H1 (cell line): ENCODE data around the gene RAB7B. TPM values are rescaled to one million over a fixed set of nuclear protein-coding genes. Genes with fewer than 3 reads are reported as not detected.

Experiments
- CEBPB ChIP-seq: IDR thresholded peaks from 2 replicates; pipeline ENCODE4 v1.6.1; 2012; ENCODE audit warnings: low read depth, low read length
- CHD1 ChIP-seq: IDR thresholded peaks from 2 replicates; pipeline ENCODE4 v1.6.1; 2012; ENCODE audit warnings: low read depth, low read length, improper control_type of control experiment
- CHD2 ChIP-seq: IDR thresholded peaks from 2 replicates; pipeline ENCODE4 v1.6.1; 2012; ENCODE audit warnings: low read length, improper control_type of control experiment
- EP300 ChIP-seq, 2 experiments: IDR thresholded peaks; 1 replicate in 1 of 2; 2 replicates in 1 of 2; pipeline ENCODE4 v1.6.1; 2011 to 2012; ENCODE audit warnings: low read depth in 2 of 2, low read length in 2 of 2, mild to moderate bottlenecking in 2 of 2, borderline replicate concordance in 1 of 2, inconsistent platforms in 1 of 2, moderate library complexity in 1 of 2
- JUND ChIP-seq: IDR thresholded peaks from 2 replicates; pipeline ENCODE4 v1.6.1; 2011; ENCODE audit warnings: mild to moderate bottlenecking, improper control_type of control experiment, low read length
- SIRT6 ChIP-seq: IDR thresholded peaks from one replicate; pipeline ENCODE4 v1.7.1; 2012; ENCODE audit warnings: low read length, inconsistent platforms
- polyA plus RNA-seq, 7 experiments: library from polyadenylated mRNA; depleted of rRNA in 3 of 7; stranded (reverse) in 5 of 7; unstranded in 2 of 7; fragments of >200 nt in 5 of 7; fragments of 200-250 nt in 2 of 7; gene quantifications; 1 replicate in 5 of 7; 2 replicates in 1 of 7; 4 replicates in 1 of 7; pipeline versions ENCODE4 v1.2.1 to v1.2.3, GENCODE V29; 2011 to 2013; ENCODE audit warnings: missing spikeins in 2 of 7, mixed read lengths in 2 of 7
- total RNA-seq: library from RNA; stranded (reverse); fragmentation: NEBNext Ultra II Directional; extraction: Animal tissue kit (Norgen Biotek cat#: 25700); gene quantifications from 2 replicates; pipeline ENCODE4 v1.2.1, GENCODE V29; 2021

Gene RAB7B
- total and polyA plus RNA-seq, 2 of the 8 experiments (the other 6 are each of a cell fraction or from before 2014, with no cell fraction given): 0.05 TPM; not detected in 1

DNA sequence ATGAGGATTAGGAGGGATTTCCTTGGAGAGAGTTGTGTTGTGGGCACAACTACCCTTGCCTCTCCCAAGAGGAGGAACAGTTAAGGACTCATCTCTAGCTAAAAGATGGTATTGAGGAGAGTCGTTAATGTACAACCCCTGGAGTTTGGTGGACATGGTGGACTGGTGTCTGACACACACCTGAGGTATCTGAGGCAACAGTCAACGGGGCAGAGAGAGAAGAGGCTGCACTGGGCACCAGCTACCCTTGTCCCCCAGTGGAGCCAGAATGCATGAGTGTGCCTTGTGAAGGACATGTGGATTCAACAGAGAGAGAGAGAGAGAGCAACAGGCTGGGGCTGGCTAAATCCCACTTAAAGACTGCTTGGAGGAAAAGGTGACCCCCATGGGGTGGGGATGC is 13.0 kb downstream of the RAB7B start (continued):
- TF ChIP-seq EP300 (IDR thresholded peaks at IDR 0.05; ENCODE audit: borderline replicate concordance in 1 of 2, low read depth in 2 of 2, low read length in 2 of 2) (no peak), CHD2 (no peak), JUND (no peak), CEBPB (no peak), CHD1 (no peak), SIRT6 (no peak)
